Right atrium auricular region (tissue), 2 donors: ENCODE measurements around the gene LTBP1. TPM values are rescaled to one million over a fixed set of nuclear protein-coding genes. Genes with fewer than 3 reads are reported as not detected.

Experiments used
- DNase-seq: peaks from one replicate; pipeline ENCODE4 v3.0.0-alpha.2; 2019; ENCODE audit warnings: low spot score
- H3K27ac ChIP-seq, 2 donors: fragments of 200-600 bp; sonication (generic); 1 replicate in 1 of 2; 2 replicates in 1 of 2; pipeline ENCODE4 v1.5.1; 2016 to 2019
- H3K27me3 ChIP-seq, 2 donors: fragments of 200-600 bp; sonication (generic); one replicate each; pipeline versions ENCODE4 v1.5.1 to v1.6.0; 2017 to 2019
- H3K36me3 ChIP-seq: fragments of 200-600 bp; sonication (generic); one replicate; pipeline ENCODE4 v1.5.1; 2016
- H3K4me1 ChIP-seq, 2 donors: fragments of 200-600 bp; sonication (generic); one replicate each; pipeline versions ENCODE4 v1.5.1 to v1.6.0; 2017 to 2019
- H3K4me3 ChIP-seq, 2 donors: fragments of 200-600 bp; sonication (generic); 1 replicate in 1 of 2; 2 replicates in 1 of 2; pipeline ENCODE4 v1.5.1; 2017 to 2019; ENCODE audit warnings: mild to moderate bottlenecking in 1 of 2, moderate library complexity in 1 of 2
- H3K9me3 ChIP-seq, 2 donors: fragments of 200-600 bp; sonication (generic); one replicate each; pipeline ENCODE4 v1.5.1; 2019
- CTCF ChIP-seq, 2 donors: fragments of 200-600 bp; sonication (generic); IDR thresholded peaks; one replicate each; pipeline ENCODE4 v1.5.1; 2019; ENCODE audit warnings: antibody characterized with exemption in 2 of 2
- total RNA-seq, 2 donors: library from RNA; depleted of rRNA; stranded (reverse); fragments of >200 nt; gene quantifications; one replicate each; pipeline ENCODE4 v1.1.0, GENCODE V29; 2016

The LTBP1 gene
- total RNA-seq, 2 donors from 2014 or later = 168 to 291 TPM

GRCh38 chr2:33288011-33288410 lies 341.3 kb downstream of the LTBP1 start:
- H3K4me1 ChIP-seq = peaks cover 0 to 31% of the 10 kb centered on the region in 2 donors
- H3K36me3 ChIP-seq = peaks cover 57% of the 10 kb centered on the region
- TF ChIP-seq CTCF (IDR thresholded peaks at IDR 0.05) = no peak
- H3K4me3 ChIP-seq = no peak overlapping the region
- H3K27me3 ChIP-seq = no peaks in the 10 kb centered on the region
- H3K9me3 ChIP-seq = no peaks in the 10 kb centered on the region
- H3K27ac ChIP-seq = no peak overlapping the region
- DNase-seq = no peak

- no peaks in the 10 kb centered on the region for H3K27me3 ChIP-seq
- peak overlapping the region; percentile 57 to 72 for H3K27ac ChIP-seq
- peaks cover 50% of the 10 kb centered on the region for H3K36me3 ChIP-seq
- H3K4me3 ChIP-seq = no peak overlapping the region
- no peaks in the 10 kb centered on the region for H3K9me3 ChIP-seq
- peaks cover 0 to 33% of the 10 kb centered on the region in 2 donors for H3K4me1 ChIP-seq
- DNase-seq = no peak
- no peak for TF ChIP-seq CTCF (IDR thresholded peaks at IDR 0.05)
Measured at GRCh38 chr2:33289961-33290360, 343.2 kb downstream of the LTBP1 start.

GRCh38 chr2:33291278-33292013 lies 344.7 kb downstream of the LTBP1 start:
- no peak for DNase-seq

GRCh38 chr2:33292063-33292462 lies 345.3 kb downstream of the LTBP1 start:
- Histone ChIP-seq H3K9me3 (no peaks in the 10 kb centered on the region), H3K4me3 (no peak overlapping the region), H3K36me3 (peaks cover 34% of the 10 kb centered on the region), H3K27ac (peak overlapping the region; percentile 57 to 72), H3K4me1 (peaks cover 0 to 36% of the 10 kb centered on the region in 2 donors), H3K27me3 (no peaks in the 10 kb centered on the region)
- DNase-seq = no peak
- no peak for TF ChIP-seq CTCF (IDR thresholded peaks at IDR 0.05)

More at GRCh38 chr2:33291278-33292013, 344.7 kb downstream of the LTBP1 start:
- TF ChIP-seq CTCF (IDR thresholded peaks at IDR 0.05) = no peak
- no peaks in the 10 kb centered on the region for H3K27me3 ChIP-seq
- peaks cover 0 to 33% of the 10 kb centered on the region in 2 donors for H3K4me1 ChIP-seq
- H3K27ac ChIP-seq = peak overlapping the region; percentile 57 to 72
- peak overlapping the region in 1 of 2 donors; percentile 23 for H3K4me3 ChIP-seq
- H3K36me3 ChIP-seq = peaks cover 36% of the 10 kb centered on the region
- no peaks in the 10 kb centered on the region for H3K9me3 ChIP-seq

GRCh38 chr2:33292981-33293595 lies 346.3 kb downstream of the LTBP1 start:
- H3K4me3 ChIP-seq = no peak overlapping the region
- peaks cover 0 to 41% of the 10 kb centered on the region in 2 donors for H3K4me1 ChIP-seq
- no peak for TF ChIP-seq CTCF (IDR thresholded peaks at IDR 0.05)
- peaks cover 26% of the 10 kb centered on the region for H3K36me3 ChIP-seq
- no peaks in the 10 kb centered on the region for H3K27me3 ChIP-seq
- no peaks in the 10 kb centered on the region for H3K9me3 ChIP-seq
- peak overlapping the region; percentile 57 to 72 for H3K27ac ChIP-seq
- DNase-seq = no peak
